RWPE1 (cell line): ENCODE measurements around the gene JPH2.

Experiments used
- CTCF ChIA-PET: fragments of 350-600 bp; sonication (Branson Sonifier 250); formaldehyde crosslinking; extraction: SDS; loops from one replicate; lab custom pipeline; 2021; lab: Yijun Ruan, JAX
- POLR2A ChIA-PET: fragments of 400-600 bp; formaldehyde crosslinking; extraction: SDS; loops from one replicate; lab custom pipeline; 2020; ENCODE audit warnings: antibody characterized with exemption; ENCODE audit not compliant: low non-redundant PET; lab: Yijun Ruan, JAX
- DNase-seq: peaks from one replicate; pipeline ENCODE4 v3.0.0; 2012; ENCODE audit warnings: low spot score
- H3K27ac ChIP-seq: fragments of 450-650 bp; 2 replicates; pipeline ENCODE4 v1.5.1; 2017
- CTCF ChIP-seq: fragments of 450-650 bp; conservative IDR thresholded peaks from 2 replicates; pipeline ENCODE4 v1.5.1; 2017; ENCODE audit warnings: low read depth, mild to moderate bottlenecking

The JPH2 gene

GRCh38 chr20:44171775-44172571, 15.0 kb downstream of the JPH2 start:
- ChIA-PET CTCF (interaction anchor here (0.5 to 1.5 kb wide), 4 partner anchors 14 to 64 kb away, joined by 3 to 6 read pairs (median 4); no protein-coding TSS in a partner anchor), POLR2A (no interaction called here)
- H3K27ac ChIP-seq = no peak overlapping the region; the same call in 1 of the 2 replicates
- no peak for TF ChIP-seq CTCF
- DNase-seq = no peak

DNA sequence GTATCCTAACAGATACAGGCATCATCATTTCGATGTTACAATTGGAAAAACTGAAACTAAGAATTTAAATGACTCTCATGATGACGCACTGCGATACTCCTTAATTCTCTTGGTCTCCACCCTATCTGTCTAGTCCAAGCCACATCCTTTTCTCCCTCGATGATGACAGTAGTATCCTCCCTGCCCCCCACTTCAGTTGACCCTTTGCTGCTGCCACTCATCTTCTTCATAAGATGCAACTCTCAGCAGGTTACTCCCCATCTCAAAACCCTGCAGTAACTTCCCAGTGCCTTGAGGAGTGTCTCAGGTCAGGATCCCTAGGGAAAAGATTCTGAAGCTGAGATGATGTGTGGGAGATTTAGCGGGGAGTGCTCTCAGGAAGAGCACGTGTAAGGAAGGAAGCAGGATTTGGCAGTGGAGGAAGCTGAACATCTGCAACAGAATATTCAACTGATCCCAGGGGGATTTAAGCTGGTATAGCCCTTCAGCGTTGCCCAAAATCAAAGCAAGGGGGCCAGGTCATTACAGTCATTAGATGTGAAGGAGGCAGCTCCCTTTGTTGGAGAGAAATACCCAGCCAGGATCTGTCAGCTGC, 16.1 kb downstream of the JPH2 start:
- POLR2A ChIA-PET = interaction anchor here (0.6 kb wide), 1 partner anchor 15 kb away, joined by 3 read pairs; no protein-coding TSS in a partner anchor

DNA sequence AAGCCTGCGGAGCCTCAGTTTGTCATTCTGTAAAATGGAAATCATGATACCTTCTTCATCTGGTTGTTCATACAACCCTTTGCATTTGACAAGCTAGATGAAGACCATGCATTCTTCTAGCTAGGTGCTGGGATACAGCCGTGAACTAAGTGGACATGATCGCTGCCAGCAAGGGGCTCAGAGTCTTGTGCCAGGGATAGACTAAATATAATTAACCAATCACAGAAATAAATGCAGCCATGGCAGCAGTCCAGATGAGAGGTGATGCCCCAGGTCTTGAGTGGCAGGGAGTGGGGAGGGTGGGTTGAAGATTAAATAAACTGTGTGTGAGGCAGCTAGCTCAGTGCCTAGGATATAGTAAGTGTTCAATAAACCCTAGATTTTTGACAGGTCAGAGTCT, 19.3 kb downstream of the JPH2 start:
- no peak for DNase-seq
- POLR2A ChIA-PET = no interaction called here
- no peak overlapping the region for H3K27ac ChIP-seq
- CTCF ChIA-PET = no interaction called here
- no peak for TF ChIP-seq CTCF

More for the DNA sequence above, 16.1 kb downstream of the JPH2 start:
- DNase-seq = no peak
- H3K27ac ChIP-seq = no peak overlapping the region; the same call in 1 of the 2 replicates
- no peak for TF ChIP-seq CTCF
- CTCF ChIA-PET = no interaction called here

GRCh38 chr20:44166477-44166876, 20.5 kb downstream of the JPH2 start:
- peak overlapping the region; percentile 77 for H3K27ac ChIP-seq
- ChIA-PET POLR2A (no interaction called here), CTCF (interaction anchor here (0.6 to 1.3 kb wide), 4 partner anchors 10 to 42 kb away, joined by 3 to 12 read pairs (median 4); no protein-coding TSS in a partner anchor)
- no peak for TF ChIP-seq CTCF
- DNase-seq = no peak

DNA sequence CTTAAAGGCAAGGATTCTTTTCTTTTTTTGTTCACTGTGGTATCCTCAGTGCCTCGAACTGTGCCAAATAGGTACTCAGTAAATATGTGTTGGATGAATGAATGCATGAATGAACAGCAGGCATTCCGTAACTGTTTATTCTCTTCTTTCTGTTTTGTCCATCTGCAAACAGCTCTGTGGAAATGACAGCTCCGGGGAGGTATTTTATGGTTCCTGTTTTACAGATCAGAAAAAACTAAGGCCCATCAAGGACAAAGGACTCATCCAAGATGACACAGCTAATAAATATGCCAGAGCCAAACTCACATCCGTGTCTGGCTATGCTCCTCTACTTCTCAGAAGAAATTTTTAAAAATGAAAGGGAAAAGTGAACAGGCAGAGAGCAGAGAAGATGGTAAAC, 21.0 kb downstream of the JPH2 start:
- no peak for TF ChIP-seq CTCF
- H3K27ac ChIP-seq = peak overlapping the region; percentile 77; the same call in 1 of the 2 replicates
- CTCF ChIA-PET = interaction anchor here (1.0 to 1.3 kb wide), 3 partner anchors 10 to 24 kb away, joined by 3 to 12 read pairs (median 6); no protein-coding TSS in a partner anchor
- POLR2A ChIA-PET = no interaction called here
- peak; percentile 56 for DNase-seq

- ChIA-PET CTCF (interaction anchor here (0.6 kb wide), 1 partner anchor 876 kb away, joined by 3 read pairs; no protein-coding TSS in a partner anchor), POLR2A (no interaction called here)
- DNase-seq = no peak
- no peak for TF ChIP-seq CTCF
- H3K27ac ChIP-seq = no peak overlapping the region
Measured at GRCh38 chr20:44160133-44160532, 26.9 kb downstream of the JPH2 start.
